Smooth muscle cell (in vitro differentiated cells): Measurements from ENCODE around the gene MMP28. TPM values are rescaled to one million over a fixed set of nuclear protein-coding genes. Genes with fewer than 3 reads are reported as not detected.
A peak's percentile ranks its signal among the peaks of the same experiment; 100 is the strongest.

ENCODE experiments used
- DNase-seq: peaks from one replicate; lab custom pipeline; 2025; ENCODE audit not compliant: unreplicated experiment; lab: John Stamatoyannopoulos, UW
- H2AFZ ChIP-seq: fragments of 200-600 bp; sonication (generic); 2 replicates; pipeline ENCODE4 v1.6.0; 2016; ENCODE audit warnings: antibody characterized with exemption, low read depth, mild to moderate bottlenecking
- H3F3A ChIP-seq: fragments of 200-600 bp; sonication (generic); 2 replicates; pipeline ENCODE4 v1.6.0; 2017; ENCODE audit warnings: antibody characterized with exemption, low read depth
- H3K27ac ChIP-seq: fragments of 200-600 bp; sonication (generic); 2 replicates; pipeline ENCODE4 v1.5.1; 2016; ENCODE audit warnings: low read depth, mild to moderate bottlenecking
- H3K27me3 ChIP-seq: fragments of 200-600 bp; sonication (generic); 2 replicates; pipeline ENCODE4 v1.6.1; 2016; ENCODE audit warnings: low read depth, mild to moderate bottlenecking
- H3K36me3 ChIP-seq: fragments of 200-600 bp; sonication (generic); 2 replicates; pipeline ENCODE4 v1.5.1; 2016; ENCODE audit warnings: low read depth
- H3K4me1 ChIP-seq: fragments of 200-600 bp; sonication (generic); 2 replicates; pipeline ENCODE4 v1.5.1; 2016; ENCODE audit warnings: low read depth
- H3K4me2 ChIP-seq: fragments of 200-600 bp; sonication (generic); 2 replicates; pipeline ENCODE4 v1.6.0; 2016; ENCODE audit warnings: mild to moderate bottlenecking
- H3K4me3 ChIP-seq: fragments of 200-600 bp; sonication (generic); 2 replicates; pipeline ENCODE4 v1.5.1; 2016; ENCODE audit warnings: mild to moderate bottlenecking
- H3K79me2 ChIP-seq: fragments of 200-600 bp; sonication (generic); 2 replicates; pipeline ENCODE4 v1.6.0; 2016; ENCODE audit warnings: low read depth, mild to moderate bottlenecking
- H3K9ac ChIP-seq: fragments of 200-600 bp; sonication (generic); 2 replicates; pipeline ENCODE4 v1.6.0; 2016; ENCODE audit warnings: low read depth
- H3K9me3 ChIP-seq: fragments of 200-600 bp; sonication (generic); replicated peaks from 2 replicates; pipeline ENCODE4 v1.5.1; 2016; ENCODE audit warnings: low read depth
- H4K20me1 ChIP-seq: fragments of 200-600 bp; sonication (generic); 2 replicates; pipeline ENCODE4 v1.6.0; 2016; ENCODE audit warnings: low read depth
- WGBS: methylation state at CpG from one replicate; pipeline ENCODE4 v1.1.7; 2016; ENCODE audit warnings: low lambda C conversion rate; 5-methylcytosine and 5-hydroxymethylcytosine counted together
- polyA plus RNA-seq: library from polyadenylated mRNA; unstranded; fragments of >200 nt; fragmentation: Nextera tagmentation; extraction: Ambion mirVana; gene quantifications from 2 replicates; pipeline ENCODE4 v1.2.1, GENCODE V29; 2016
- total RNA-seq: library from RNA; depleted of rRNA; stranded (reverse); fragments of >200 nt; gene quantifications from 2 replicates; pipeline ENCODE4 v1.2.3, GENCODE V29; 2014
- TF ChIP-seq, protein P1 (sequence below): fragments of 200-600 bp; sonication (generic); IDR thresholded peaks from 2 replicates; pipeline ENCODE4 v1.5.1; 2017; ENCODE audit warnings: borderline replicate concordance, mild to moderate bottlenecking, antibody characterized with exemption; ENCODE audit not compliant: insufficient read depth, poor library complexity, severe bottlenecking

The MMP28 gene
- total RNA-seq (38.0 and 50.0 TPM in 2 replicates), polyA plus RNA-seq (25.7 and 51.4 TPM in 2 replicates)

GRCh38 chr17:35795007-35795870 is at the start of gene MMP28:
Gene MMP28, minus strand, starts transcription at chr17:35795641. Its CDS starts 264 bp downstream, at chr17:35795377.
- H3K36me3 ChIP-seq, result no peaks in the 10 kb centered on the region
- peak within 1 kb of the TSS; percentile 74 for H2AFZ ChIP-seq
- no peaks in the 10 kb centered on the region for H3K4me1 ChIP-seq
- peak within 1 kb of the TSS; percentile 93 for H3K4me2 ChIP-seq
- H3K9me3 ChIP-seq, result no peaks in the 10 kb centered on the region
- peaks cover 32% of the 10 kb centered on the region for H3K79me2 ChIP-seq
- no peak within 1 kb of the TSS for H3K27ac ChIP-seq
- TF ChIP-seq, protein P1, sequence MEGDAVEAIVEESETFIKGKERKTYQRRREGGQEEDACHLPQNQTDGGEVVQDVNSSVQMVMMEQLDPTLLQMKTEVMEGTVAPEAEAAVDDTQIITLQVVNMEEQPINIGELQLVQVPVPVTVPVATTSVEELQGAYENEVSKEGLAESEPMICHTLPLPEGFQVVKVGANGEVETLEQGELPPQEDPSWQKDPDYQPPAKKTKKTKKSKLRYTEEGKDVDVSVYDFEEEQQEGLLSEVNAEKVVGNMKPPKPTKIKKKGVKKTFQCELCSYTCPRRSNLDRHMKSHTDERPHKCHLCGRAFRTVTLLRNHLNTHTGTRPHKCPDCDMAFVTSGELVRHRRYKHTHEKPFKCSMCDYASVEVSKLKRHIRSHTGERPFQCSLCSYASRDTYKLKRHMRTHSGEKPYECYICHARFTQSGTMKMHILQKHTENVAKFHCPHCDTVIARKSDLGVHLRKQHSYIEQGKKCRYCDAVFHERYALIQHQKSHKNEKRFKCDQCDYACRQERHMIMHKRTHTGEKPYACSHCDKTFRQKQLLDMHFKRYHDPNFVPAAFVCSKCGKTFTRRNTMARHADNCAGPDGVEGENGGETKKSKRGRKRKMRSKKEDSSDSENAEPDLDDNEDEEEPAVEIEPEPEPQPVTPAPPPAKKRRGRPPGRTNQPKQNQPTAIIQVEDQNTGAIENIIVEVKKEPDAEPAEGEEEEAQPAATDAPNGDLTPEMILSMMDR, result no peak
- H3K4me3 ChIP-seq, result peak within 1 kb of the TSS; percentile 65
- WGBS, result 1% methylated on average over 58 of the region's 89 CpGs
- peaks cover 15% of the 10 kb centered on the region for H3F3A ChIP-seq
- H3K9ac ChIP-seq, result no peak within 1 kb of the TSS
- no peaks in the 10 kb centered on the region for H3K27me3 ChIP-seq
- no peak for DNase-seq
- H4K20me1 ChIP-seq, result no peaks in the 10 kb centered on the region

DNA sequence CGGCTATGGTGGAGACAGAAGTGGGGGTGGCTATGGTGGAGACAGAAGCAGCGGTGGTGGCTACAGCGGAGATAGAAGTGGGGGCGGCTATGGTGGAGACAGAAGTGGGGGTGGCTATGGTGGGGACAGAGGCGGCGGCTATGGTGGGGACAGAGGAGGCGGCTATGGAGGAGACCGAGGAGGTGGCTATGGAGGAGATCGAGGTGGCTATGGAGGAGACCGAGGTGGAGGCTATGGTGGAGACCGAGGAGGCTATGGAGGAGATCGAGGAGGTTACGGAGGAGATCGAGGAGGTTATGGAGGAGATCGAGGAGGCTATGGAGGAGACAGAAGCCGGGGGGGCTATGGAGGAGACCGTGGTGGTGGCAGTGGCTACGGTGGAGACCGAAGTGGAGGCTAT is 49.1 kb upstream of the MMP28 start:
- H4K20me1 ChIP-seq, result peaks cover 55% of the 10 kb centered on the region
- peaks cover 19% of the 10 kb centered on the region for H3F3A ChIP-seq
- TF ChIP-seq, protein P1, result no peak
- 98% methylated on average over 18 of the region's 19 CpGs for WGBS
- peaks cover 12% of the 10 kb centered on the region for H3K36me3 ChIP-seq
- no peaks in the 10 kb centered on the region for H3K9me3 ChIP-seq
- H3K4me1 ChIP-seq, result no peaks in the 10 kb centered on the region
- H3K4me3 ChIP-seq, result no peak overlapping the region
- no peak overlapping the region for H3K4me2 ChIP-seq
- H3K9ac ChIP-seq, result no peak overlapping the region
- no peak overlapping the region for H3K27ac ChIP-seq
- H2AFZ ChIP-seq, result no peak overlapping the region
- no peak for DNase-seq
- peaks cover 5% of the 10 kb centered on the region for H3K79me2 ChIP-seq
- no peaks in the 10 kb centered on the region for H3K27me3 ChIP-seq

GRCh38 chr17:35843698-35844097 is 48.3 kb upstream of the MMP28 start:
- peaks cover 48% of the 10 kb centered on the region for H4K20me1 ChIP-seq
- 100% methylated on average over 2 of the region's 2 CpGs for WGBS
- peaks cover 15% of the 10 kb centered on the region for H3K36me3 ChIP-seq
- no peak overlapping the region for H3K4me2 ChIP-seq
- H3K4me3 ChIP-seq, result no peak overlapping the region
- DNase-seq, result no peak
- peaks cover 14% of the 10 kb centered on the region for H3F3A ChIP-seq
- H3K27ac ChIP-seq, result no peak overlapping the region
- no peaks in the 10 kb centered on the region for H3K27me3 ChIP-seq
- H3K79me2 ChIP-seq, result peaks cover 5% of the 10 kb centered on the region
- H3K9me3 ChIP-seq, result no peaks in the 10 kb centered on the region
- TF ChIP-seq, protein P1, result no peak
- no peak overlapping the region for H2AFZ ChIP-seq
- no peaks in the 10 kb centered on the region for H3K4me1 ChIP-seq
- no peak overlapping the region for H3K9ac ChIP-seq

DNA sequence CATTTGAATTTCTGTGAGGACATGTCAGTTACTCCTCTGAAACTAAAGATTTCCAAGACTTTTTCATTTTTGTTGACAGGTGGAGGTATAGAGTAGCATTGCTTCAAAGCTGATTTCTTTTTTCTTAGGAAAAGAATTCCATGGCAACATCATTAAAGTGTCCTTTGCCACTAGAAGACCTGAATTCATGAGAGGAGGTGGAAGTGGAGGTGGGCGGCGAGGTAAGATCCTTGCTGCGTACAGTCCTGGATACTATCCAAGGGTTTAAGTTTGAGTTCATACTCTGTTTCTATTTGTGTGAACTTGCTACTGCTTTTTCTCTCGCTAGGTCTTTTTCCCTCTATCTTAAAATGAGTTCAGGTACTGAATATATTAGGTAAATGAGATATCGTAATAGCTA is 46.8 kb upstream of the MMP28 start:
- H3K27me3 ChIP-seq, result no peaks in the 10 kb centered on the region
- H3F3A ChIP-seq, result peaks cover 6% of the 10 kb centered on the region
- no peaks in the 10 kb centered on the region for H3K4me1 ChIP-seq
- H3K9me3 ChIP-seq, result no peaks in the 10 kb centered on the region
- peaks cover 48% of the 10 kb centered on the region for H4K20me1 ChIP-seq
- H3K4me2 ChIP-seq, result no peak overlapping the region
- peaks cover 5% of the 10 kb centered on the region for H3K79me2 ChIP-seq
- peak overlapping the region; percentile 49 for H3K27ac ChIP-seq
- peaks cover 27% of the 10 kb centered on the region for H3K36me3 ChIP-seq
- TF ChIP-seq, protein P1, result no peak
- no peak overlapping the region for H3K9ac ChIP-seq
- no peak for DNase-seq
- H2AFZ ChIP-seq, result no peak overlapping the region
- no peak overlapping the region for H3K4me3 ChIP-seq
- 98% methylated on average over 5 of the region's 5 CpGs for WGBS
